KBM-7 (cell line): Measurements from ENCODE around the gene CTDSPL.
"Not testable (repeated sequence)": the region's sequence is repeated elsewhere in the genome, so short reads cannot be mapped to it uniquely, and the experiment has no call there.

Experiments used
- DNase-seq: peaks from one replicate; pipeline ENCODE4 v3.0.0-alpha.2; 2015
- in situ Hi-C: fragments of 300-500 bp; cut with MboI; formaldehyde crosslinking; loops from 2 replicates; pipeline ENCODE4 v1.14.3; 2020; ENCODE audit warnings: low sequenced_read_pairs, low pct_unique_long_range_greater_than_20kb, mixed read lengths

Gene CTDSPL, protein sequence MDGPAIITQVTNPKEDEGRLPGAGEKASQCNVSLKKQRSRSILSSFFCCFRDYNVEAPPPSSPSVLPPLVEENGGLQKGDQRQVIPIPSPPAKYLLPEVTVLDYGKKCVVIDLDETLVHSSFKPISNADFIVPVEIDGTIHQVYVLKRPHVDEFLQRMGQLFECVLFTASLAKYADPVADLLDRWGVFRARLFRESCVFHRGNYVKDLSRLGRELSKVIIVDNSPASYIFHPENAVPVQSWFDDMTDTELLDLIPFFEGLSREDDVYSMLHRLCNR

GRCh38 chr3:37861620-37862041, at the start of gene CTDSPL:
Gene CTDSPL (plus strand): TSS chr3:37861880. CDS start chr3:37862200, 320 bp downstream.
- in situ Hi-C loops = no loop called here
- no peak for DNase-seq

- in situ Hi-C loops = no loop called here
- DNase-seq = no peak
Observed at GRCh38 chr3:37812499-37812896, 49.2 kb upstream of the CTDSPL start.

DNA sequence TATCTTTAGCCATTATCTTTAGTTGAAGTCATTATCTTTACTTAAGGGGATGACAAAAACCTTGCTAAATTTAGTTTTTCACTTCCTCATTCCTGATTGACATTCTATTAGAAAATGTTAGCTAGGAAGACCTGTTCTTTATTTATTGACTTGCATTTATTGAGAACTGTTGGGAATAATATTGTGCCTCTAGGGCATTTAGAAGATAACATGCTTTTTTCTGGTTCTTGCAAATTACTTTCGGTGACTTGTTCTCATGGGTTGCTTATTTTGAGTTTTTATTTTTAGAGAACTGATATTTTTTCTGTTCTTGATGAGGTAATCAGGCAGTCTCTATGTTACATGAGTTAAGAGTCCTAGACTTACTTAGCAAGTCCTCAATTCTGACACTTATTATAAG, 48.3 kb upstream of the CTDSPL start:
- in situ Hi-C loops = no loop called here

DNA sequence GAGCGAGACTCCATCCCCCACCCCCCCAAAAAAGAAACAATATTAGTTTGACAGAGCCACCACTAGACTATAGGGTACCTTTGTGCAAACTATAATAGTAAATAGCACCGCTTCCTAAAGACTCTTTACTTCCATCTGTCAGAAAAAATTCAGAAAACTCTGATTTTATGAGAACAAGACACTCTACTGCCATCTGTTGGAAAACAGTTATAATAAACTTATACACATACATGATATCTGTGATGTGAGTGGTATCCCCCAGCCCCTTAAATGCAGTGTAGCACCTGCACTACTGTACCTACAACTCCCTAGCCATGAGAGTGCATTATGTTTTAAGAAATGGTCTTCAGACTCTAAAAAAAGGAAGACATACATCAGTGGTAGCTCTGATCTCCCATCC, 47.1 kb upstream of the CTDSPL start:
- peak; percentile 18 for DNase-seq
- in situ Hi-C loops = no loop called here

More for the DNA sequence above, 48.3 kb upstream of the CTDSPL start:
- peak; percentile 24 for DNase-seq

- DNase-seq, in situ Hi-C loops: not testable (repeated sequence)
Observed at GRCh38 chr3:37815156-37815555, 46.5 kb upstream of the CTDSPL start.

GRCh38 chr3:37816271-37816670, 45.4 kb upstream of the CTDSPL start:
- in situ Hi-C loops = no loop called here
- no peak for DNase-seq

- in situ Hi-C loops = no loop called here
- no peak for DNase-seq
Observed at GRCh38 chr3:37819591-37819990, 42.1 kb upstream of the CTDSPL start.

- in situ Hi-C loops = no loop called here
- DNase-seq = no peak
Observed at GRCh38 chr3:37820286-37820685, 41.4 kb upstream of the CTDSPL start.

DNA sequence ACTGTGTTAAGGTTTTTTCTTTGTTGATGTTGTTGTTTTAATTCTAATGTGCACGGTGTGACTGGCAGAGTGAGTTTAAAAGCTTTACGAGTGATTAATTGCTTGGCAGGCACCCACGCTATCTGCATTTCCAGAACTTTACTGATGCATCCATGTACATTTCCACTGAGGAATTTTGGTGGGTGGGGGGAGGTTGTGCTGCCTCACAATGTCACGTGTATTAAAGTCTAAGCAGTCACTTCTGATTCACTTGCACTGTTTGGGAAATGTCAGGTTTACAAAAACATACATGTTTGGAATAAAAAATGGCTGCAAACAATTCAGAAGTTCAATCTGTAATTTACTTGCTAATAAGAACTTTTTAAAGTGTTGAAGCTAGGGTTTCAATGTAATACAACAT, 38.5 kb upstream of the CTDSPL start:
- no peak for DNase-seq
- in situ Hi-C loops = no loop called here

- in situ Hi-C loops = no loop called here
- no peak for DNase-seq
Observed at GRCh38 chr3:37824090-37824953, 37.4 kb upstream of the CTDSPL start.

GRCh38 chr3:37824954-37825328, 36.7 kb upstream of the CTDSPL start:
- in situ Hi-C loops = no loop called here

GRCh38 chr3:37825744-37826400, 35.8 kb upstream of the CTDSPL start:
- in situ Hi-C loops = no loop called here
- DNase-seq = no peak

More at GRCh38 chr3:37824954-37825328, 36.7 kb upstream of the CTDSPL start:
- no peak for DNase-seq

- in situ Hi-C loops = no loop called here
- DNase-seq = no peak
Observed at GRCh38 chr3:37826502-37826901, 35.2 kb upstream of the CTDSPL start.

DNA sequence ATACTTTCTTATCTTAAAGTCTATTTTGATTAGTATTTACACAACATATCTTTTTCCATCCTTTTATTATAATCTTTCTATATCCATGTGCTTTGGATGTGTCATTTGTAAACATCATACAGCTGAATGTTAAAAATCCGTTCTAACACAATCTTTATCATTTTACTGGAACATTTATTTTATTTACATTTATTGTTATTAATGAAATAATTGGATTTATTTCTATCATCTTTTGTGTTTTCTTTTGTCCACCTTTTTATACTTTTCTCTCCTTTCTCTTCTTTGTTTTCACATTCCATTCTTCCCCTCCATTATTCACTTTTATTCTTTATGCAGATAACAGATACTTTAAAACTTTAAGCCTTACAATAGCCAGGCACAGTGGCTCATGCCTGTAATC, 34.7 kb upstream of the CTDSPL start:
- no peak for DNase-seq
- in situ Hi-C loops = no loop called here

- in situ Hi-C loops = no loop called here
- no peak for DNase-seq
Observed at GRCh38 chr3:37832480-37832879, 29.2 kb upstream of the CTDSPL start.

DNA sequence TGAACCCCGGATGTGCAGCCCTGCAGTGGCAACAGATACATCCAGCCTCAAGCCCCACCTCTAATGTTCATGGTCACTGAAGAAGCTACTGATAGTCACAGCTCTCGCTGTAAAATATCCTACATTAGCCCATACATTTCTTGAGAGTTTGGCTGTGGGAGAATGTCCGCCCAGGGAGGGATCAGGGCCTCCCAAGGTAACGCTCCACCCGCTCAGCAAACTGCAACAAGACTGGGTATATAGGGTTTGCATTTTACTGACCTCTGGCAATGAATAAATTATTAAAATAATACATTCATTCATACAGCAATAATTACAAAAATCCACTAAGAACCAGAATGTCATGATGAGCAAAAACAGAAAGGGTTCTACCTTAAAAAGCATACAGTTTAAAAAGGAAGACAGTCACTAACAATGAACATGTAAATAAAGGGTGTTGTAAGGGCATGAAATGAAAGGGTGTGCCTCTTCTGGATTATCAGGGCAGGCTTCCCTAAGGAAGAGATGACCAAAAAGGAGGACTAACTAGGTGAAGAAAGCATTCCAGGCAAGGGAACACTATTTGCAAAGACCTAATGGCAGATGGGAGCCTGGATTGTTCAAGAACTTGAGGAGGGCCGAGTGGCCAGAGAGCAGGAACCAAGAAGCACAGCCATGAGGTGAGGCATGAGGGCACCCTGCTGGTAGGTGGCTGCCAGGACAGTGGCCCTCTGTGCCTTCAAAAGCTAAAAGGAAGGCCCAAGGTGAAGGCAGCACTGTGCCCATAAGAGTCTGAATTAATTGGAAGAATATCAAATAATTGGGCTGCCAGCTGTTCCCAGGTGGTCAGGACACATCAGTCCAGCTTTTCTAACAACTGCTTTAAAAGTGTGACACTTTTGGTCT, 28.1 kb upstream of the CTDSPL start:
- DNase-seq = no peak
- in situ Hi-C loops = no loop called here

- no peak for DNase-seq
- in situ Hi-C loops = no loop called here
Observed at GRCh38 chr3:37836589-37836988, 25.1 kb upstream of the CTDSPL start.

GRCh38 chr3:37847689-37848088, 14.0 kb upstream of the CTDSPL start:
- in situ Hi-C loops = no loop called here

More at GRCh38 chr3:37847689-37848088, 14.0 kb upstream of the CTDSPL start:
- DNase-seq = no peak
